ACC112 (cell line): ENCODE measurements around the gene ACTL7B.
A peak's percentile ranks its signal among the peaks of the same experiment; 100 is the strongest.

Experiments
- H2AFZ ChIP-seq: fragments of 200-600 bp; sonication (generic); one replicate; pipeline ENCODE4 v1.6.0; 2017; ENCODE audit warnings: antibody characterized with exemption, low read length; ENCODE audit not compliant: unreplicated experiment
- H3K27ac ChIP-seq: fragments of 200-600 bp; sonication (generic); 2 replicates; pipeline ENCODE4 v1.5.1; 2014; ENCODE audit warnings: low read depth, mild to moderate bottlenecking, antibody characterized with exemption, low read length, moderate library complexity
- H3K27me3 ChIP-seq: fragments of 200-600 bp; sonication (generic); 2 replicates; pipeline ENCODE4 v1.6.1; 2014; ENCODE audit warnings: mild to moderate bottlenecking, antibody characterized with exemption, low read length, moderate library complexity, mixed read lengths; ENCODE audit not compliant: insufficient read depth
- H3K36me3 ChIP-seq: fragments of 200-600 bp; sonication (generic); 2 replicates; pipeline ENCODE4 v1.6.1; 2016; ENCODE audit warnings: mild to moderate bottlenecking, antibody characterized with exemption, low read length, moderate library complexity, mixed read lengths; ENCODE audit not compliant: insufficient read depth
- H3K4me1 ChIP-seq: fragments of 200-600 bp; sonication (generic); one replicate; pipeline ENCODE4 v1.6.1; 2016; ENCODE audit warnings: low read length, mixed read lengths; ENCODE audit not compliant: insufficient read depth, unreplicated experiment, control insufficient read depth
- H3K4me3 ChIP-seq: fragments of 200-600 bp; sonication (generic); 2 replicates; pipeline ENCODE4 v1.5.1; 2014; ENCODE audit warnings: mild to moderate bottlenecking, low read depth, low read length
- H3K79me2 ChIP-seq: fragments of 200-600 bp; sonication (generic); one replicate; pipeline ENCODE4 v1.6.0; 2016; ENCODE audit warnings: low read length; ENCODE audit not compliant: control insufficient read depth, unreplicated experiment, insufficient read depth

Gene ACTL7B

GRCh38 chr9:108885643-108886348 is 30.0 kb upstream of the ACTL7B start:
- H3K27me3 ChIP-seq: no peaks in the 10 kb centered on the region
- no peaks in the 10 kb centered on the region for H3K79me2 ChIP-seq
- H3K4me1 ChIP-seq: peaks cover 16% of the 10 kb centered on the region
- H3K4me3 ChIP-seq: peak overlapping the region; percentile 7; the same call in 1 of the 2 replicates
- H3K36me3 ChIP-seq: peaks cover 3% of the 10 kb centered on the region; the same call in 1 of the 2 replicates
- no peak overlapping the region for H2AFZ ChIP-seq
- H3K27ac ChIP-seq: peak overlapping the region; percentile 56

- H3K79me2 ChIP-seq: no peaks in the 10 kb centered on the region
- no peak overlapping the region for H3K4me3 ChIP-seq
- H3K4me1 ChIP-seq: peaks cover 16% of the 10 kb centered on the region
- H3K27me3 ChIP-seq: no peaks in the 10 kb centered on the region
- H3K27ac ChIP-seq: no peak overlapping the region
- no peak overlapping the region for H2AFZ ChIP-seq
- H3K36me3 ChIP-seq: peaks cover 11% of the 10 kb centered on the region
Measured at GRCh38 chr9:108884701-108885100, 28.9 kb upstream of the ACTL7B start.

DNA sequence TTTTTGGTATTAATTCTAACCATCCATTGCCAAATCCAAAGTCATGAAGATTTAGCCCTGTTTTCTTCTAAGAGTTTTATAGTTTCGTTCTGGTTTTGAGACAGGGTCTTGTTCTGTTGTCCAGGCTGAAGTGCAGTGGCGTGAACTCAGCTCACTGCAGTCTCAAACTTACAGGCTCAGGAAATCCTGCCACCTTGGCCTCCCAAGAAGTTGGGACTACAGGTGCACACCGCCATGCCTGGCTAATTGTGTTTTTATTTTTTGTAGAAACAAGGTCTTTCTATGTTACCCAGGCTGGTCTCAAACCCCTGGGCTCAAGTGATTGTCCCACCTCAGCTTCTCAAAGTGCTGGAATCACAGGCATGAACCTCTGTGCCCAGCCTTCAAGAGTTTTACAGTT is 27.3 kb upstream of the ACTL7B start:
- Histone ChIP-seq H3K36me3 (peaks cover 19% of the 10 kb centered on the region), H3K4me3 (no peak overlapping the region), H2AFZ (no peak overlapping the region), H3K27me3 (no peaks in the 10 kb centered on the region), H3K79me2 (no peaks in the 10 kb centered on the region), H3K4me1 (peaks cover 16% of the 10 kb centered on the region), H3K27ac (no peak overlapping the region)

- Histone ChIP-seq H2AFZ (no peak overlapping the region), H3K36me3 (peaks cover 20% of the 10 kb centered on the region), H3K27me3 (no peaks in the 10 kb centered on the region), H3K79me2 (no peaks in the 10 kb centered on the region), H3K4me1 (peaks cover 16% of the 10 kb centered on the region), H3K4me3 (no peak overlapping the region), H3K27ac (no peak overlapping the region)
Measured at GRCh38 chr9:108882052-108882888, 26.5 kb upstream of the ACTL7B start.

- Histone ChIP-seq H3K27ac (no peak overlapping the region), H3K27me3 (no peaks in the 10 kb centered on the region), H3K36me3 (peaks cover 20% of the 10 kb centered on the region)
Measured at GRCh38 chr9:108880738-108881316, 25.0 kb upstream of the ACTL7B start.

DNA sequence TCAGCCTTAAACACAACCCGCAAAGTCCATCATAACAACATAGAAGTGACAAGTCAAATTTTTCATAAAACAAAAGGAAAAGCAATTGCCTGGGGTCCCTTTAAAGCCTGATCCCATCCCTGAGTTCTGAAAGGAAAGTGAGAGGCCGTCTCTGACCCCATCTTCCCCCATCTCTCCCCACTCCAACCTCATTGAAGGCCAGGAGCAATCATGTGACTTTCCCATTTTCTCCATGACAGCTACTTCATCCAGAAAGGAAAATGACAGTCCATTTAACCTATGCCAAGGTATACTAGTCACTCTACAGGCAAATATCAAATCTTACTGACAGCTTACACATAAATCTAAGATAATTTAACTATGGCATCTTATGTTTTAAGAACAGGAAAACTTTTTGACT is 21.7 kb upstream of the ACTL7B start:
- no peaks in the 10 kb centered on the region for H3K27me3 ChIP-seq
- no peak overlapping the region for H3K4me3 ChIP-seq
- H3K4me1 ChIP-seq: no peaks in the 10 kb centered on the region
- peaks cover 34% of the 10 kb centered on the region for H3K36me3 ChIP-seq
- no peak overlapping the region for H3K27ac ChIP-seq
- H3K79me2 ChIP-seq: no peaks in the 10 kb centered on the region
- H2AFZ ChIP-seq: no peak overlapping the region

More at GRCh38 chr9:108880738-108881316, 25.0 kb upstream of the ACTL7B start:
- Histone ChIP-seq H3K4me3 (no peak overlapping the region), H2AFZ (no peak overlapping the region), H3K4me1 (peaks cover 7% of the 10 kb centered on the region), H3K79me2 (no peaks in the 10 kb centered on the region)

- no peaks in the 10 kb centered on the region for H3K27me3 ChIP-seq
- H3K4me1 ChIP-seq: no peaks in the 10 kb centered on the region
- no peak overlapping the region for H2AFZ ChIP-seq
- H3K4me3 ChIP-seq: no peak overlapping the region
- no peak overlapping the region for H3K27ac ChIP-seq
- H3K79me2 ChIP-seq: no peaks in the 10 kb centered on the region
- peaks cover 43% of the 10 kb centered on the region for H3K36me3 ChIP-seq
Measured at GRCh38 chr9:108876425-108876824, 20.6 kb upstream of the ACTL7B start.

GRCh38 chr9:108874058-108874788 is 18.4 kb upstream of the ACTL7B start:
- H3K27ac ChIP-seq: no peak overlapping the region
- H3K79me2 ChIP-seq: no peaks in the 10 kb centered on the region
- no peak overlapping the region for H2AFZ ChIP-seq
- H3K4me3 ChIP-seq: no peak overlapping the region
- no peaks in the 10 kb centered on the region for H3K27me3 ChIP-seq
- H3K36me3 ChIP-seq: peaks cover 40% of the 10 kb centered on the region
- H3K4me1 ChIP-seq: peaks cover 9% of the 10 kb centered on the region

DNA sequence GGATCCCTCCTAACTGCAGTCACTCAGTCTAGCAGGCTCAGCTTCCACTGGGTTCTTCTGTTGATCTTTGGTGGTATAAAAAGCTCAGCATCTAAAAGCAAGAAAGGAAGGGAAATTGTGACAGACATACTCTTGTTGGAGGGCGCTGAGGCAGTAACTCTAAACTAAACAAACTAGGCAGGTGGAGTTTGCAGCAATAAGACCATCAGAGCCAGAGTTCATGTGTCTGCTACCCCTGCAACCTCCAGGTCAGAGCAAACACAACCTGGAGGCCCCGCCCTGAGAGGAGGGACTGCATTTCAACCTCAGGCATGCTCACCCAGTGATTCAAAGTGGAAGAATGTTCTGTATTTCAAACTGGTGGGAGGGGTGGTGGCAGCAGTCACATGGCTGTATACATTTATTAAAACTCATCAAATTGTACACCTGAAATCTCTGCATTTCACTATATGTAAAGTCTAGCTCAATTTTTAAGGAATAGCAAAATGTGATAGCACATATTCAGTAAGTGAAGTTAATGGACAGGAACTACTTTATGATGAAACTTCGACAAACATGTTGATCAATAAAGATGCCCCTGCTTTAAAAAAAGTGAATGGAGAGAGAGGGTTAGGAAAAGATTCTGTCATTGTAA is 13.4 kb upstream of the ACTL7B start:
- peaks cover 30% of the 10 kb centered on the region for H3K36me3 ChIP-seq

GRCh38 chr9:108867829-108868228 is 12.0 kb upstream of the ACTL7B start:
- Histone ChIP-seq H3K4me1 (peaks cover 23% of the 10 kb centered on the region), H3K4me3 (no peak overlapping the region), H3K36me3 (peaks cover 22% of the 10 kb centered on the region), H3K79me2 (no peaks in the 10 kb centered on the region), H2AFZ (no peak overlapping the region), H3K27ac (no peak overlapping the region), H3K27me3 (no peaks in the 10 kb centered on the region)

More for the DNA sequence above, 13.4 kb upstream of the ACTL7B start:
- H3K4me1 ChIP-seq: peaks cover 23% of the 10 kb centered on the region
- no peaks in the 10 kb centered on the region for H3K27me3 ChIP-seq
- no peaks in the 10 kb centered on the region for H3K79me2 ChIP-seq
- no peak overlapping the region for H3K27ac ChIP-seq
- no peak overlapping the region for H3K4me3 ChIP-seq
- no peak overlapping the region for H2AFZ ChIP-seq
